IPS DF 4.7 (cell line): ENCODE results near the gene DERL3.

Source experiments
- DNase-seq: peaks from one replicate; pipeline ENCODE4 v3.0.0-alpha.2; 2013; ENCODE audit warnings: low spot score; ENCODE audit errors: extremely low read depth

The DERL3 gene

DNA sequence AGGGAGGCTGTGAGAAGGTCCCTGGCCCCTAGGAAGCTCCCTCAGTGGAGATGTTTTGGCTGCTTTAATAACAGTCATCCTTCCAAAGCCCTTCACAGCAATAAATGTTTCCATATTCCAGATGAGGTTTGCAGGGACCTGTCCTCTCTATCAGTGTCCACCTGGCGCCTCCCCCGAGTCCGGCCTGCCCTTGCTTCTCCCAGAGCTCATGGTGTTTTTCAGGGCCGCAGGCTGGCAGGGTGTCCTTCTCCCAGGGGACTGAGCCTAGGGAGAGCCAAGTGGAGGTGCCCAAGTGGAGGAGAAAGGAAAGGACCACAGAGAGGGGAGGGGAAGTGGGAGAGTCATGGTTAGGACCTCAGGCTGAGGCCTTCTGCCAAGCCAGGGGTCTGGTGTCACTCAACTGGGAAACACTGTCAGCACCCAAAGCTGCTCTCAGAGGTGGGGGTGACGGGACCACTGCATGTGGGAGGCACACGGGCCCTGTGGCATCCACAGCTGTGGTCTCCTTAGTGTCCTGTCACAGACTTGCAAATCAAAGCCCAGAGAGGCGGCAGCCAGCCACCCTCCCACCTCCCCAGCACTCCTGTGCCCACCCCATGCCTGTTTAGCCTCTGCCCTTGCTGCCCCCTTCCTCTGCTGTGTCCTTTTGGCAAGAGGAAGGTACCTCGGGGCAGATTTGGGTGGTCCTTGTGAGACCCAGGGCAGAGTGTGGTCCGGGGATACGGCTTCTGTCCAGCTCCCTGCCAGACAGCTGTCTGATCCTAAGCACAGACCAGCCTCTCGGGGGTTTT lies 6.4 kb downstream of the DERL3 start:
- no peak for DNase-seq

DNA sequence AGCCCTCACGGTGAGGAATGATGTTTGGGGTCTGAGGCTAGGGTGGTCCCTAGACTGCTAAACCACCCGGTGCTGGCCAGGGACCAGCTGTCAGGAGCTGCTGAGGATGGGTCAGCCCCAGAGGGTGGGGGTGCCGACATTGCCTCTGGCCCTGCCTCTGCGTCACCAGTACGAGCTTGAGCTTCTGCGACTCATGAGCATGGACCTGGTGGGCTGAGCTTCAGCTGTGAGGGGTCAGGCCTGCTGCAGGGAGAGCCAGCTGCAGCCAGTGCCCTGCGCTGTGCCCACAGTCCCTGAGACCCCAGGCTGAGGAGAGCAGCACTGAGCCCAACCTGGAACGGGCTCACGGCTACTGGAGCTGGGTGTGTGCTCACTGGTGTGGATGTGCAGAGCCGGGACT lies 7.0 kb downstream of the DERL3 start:
- DNase-seq = no peak

- no peak for DNase-seq
Measured at GRCh38 chr22:23831261-23831660, 7.5 kb downstream of the DERL3 start.

DNA sequence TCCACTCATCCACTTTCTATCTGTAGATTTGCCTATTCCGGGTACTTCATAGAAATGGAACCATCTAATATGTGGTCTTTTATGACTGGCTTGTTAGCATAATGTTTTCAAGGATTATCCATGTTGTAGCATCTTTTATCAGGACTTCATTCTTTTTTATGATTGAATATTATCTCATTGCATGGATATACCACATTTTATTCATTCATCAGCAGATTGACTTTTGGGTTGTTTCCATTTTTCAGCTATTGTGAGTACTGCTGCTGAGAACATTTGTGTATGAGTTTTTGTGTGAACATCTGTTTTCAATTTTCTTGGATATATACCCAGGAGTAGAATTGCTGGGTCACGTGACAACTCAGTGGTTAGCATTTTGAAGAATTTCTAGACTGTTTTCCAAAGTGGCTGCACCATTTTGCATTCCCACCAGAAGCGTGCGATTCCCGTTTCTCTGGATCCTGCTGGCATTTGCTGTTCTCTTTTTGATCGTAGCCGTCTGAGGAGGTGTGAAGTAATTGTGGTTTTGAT lies 8.9 kb downstream of the DERL3 start:
- DNase-seq = no peak

DNA sequence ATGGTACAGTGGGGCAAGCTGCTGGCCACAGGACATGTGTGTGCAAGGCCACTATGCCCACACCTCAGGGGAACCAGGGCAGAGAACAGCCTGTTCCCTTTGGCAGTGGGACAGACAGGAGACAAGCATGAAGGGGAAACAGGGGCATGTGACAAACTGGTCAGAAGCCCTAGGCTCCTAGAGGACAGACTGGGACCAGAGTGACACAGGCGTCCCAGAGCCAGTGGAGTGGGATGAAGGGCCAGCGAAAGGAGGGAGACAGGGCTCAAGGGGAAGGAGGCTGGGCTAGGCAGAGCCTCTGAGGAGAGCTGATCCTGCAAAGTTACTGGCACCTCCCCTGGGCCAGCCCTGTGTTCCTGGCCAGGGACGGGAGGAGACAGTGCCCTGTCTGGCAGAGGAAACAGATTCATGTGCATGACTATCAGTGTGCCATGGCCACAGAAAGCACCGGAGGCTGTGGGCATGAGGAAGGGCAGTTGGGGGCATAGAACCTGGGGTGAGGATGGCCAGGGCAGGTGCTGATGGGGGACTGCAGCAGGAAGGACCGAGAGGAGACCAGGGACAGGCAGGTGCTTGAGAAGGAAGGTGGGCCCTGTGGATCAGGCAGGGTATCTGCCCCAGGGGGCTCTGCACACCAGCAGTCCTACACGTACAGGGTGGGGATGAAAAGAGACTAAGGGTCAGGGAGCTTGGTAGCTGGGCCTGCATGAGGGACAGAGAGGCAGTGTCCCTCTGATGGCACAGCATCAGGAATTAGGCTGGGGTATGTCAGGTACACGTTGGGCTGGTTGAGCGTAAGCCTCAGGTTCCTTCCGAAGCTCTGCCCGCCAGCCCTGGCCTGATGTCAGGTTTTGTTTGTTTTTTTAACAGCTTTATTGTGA lies 9.8 kb downstream of the DERL3 start:
- no peak for DNase-seq

- DNase-seq = no peak
Measured at GRCh38 chr22:23827351-23827995, 11.3 kb downstream of the DERL3 start.

DNA sequence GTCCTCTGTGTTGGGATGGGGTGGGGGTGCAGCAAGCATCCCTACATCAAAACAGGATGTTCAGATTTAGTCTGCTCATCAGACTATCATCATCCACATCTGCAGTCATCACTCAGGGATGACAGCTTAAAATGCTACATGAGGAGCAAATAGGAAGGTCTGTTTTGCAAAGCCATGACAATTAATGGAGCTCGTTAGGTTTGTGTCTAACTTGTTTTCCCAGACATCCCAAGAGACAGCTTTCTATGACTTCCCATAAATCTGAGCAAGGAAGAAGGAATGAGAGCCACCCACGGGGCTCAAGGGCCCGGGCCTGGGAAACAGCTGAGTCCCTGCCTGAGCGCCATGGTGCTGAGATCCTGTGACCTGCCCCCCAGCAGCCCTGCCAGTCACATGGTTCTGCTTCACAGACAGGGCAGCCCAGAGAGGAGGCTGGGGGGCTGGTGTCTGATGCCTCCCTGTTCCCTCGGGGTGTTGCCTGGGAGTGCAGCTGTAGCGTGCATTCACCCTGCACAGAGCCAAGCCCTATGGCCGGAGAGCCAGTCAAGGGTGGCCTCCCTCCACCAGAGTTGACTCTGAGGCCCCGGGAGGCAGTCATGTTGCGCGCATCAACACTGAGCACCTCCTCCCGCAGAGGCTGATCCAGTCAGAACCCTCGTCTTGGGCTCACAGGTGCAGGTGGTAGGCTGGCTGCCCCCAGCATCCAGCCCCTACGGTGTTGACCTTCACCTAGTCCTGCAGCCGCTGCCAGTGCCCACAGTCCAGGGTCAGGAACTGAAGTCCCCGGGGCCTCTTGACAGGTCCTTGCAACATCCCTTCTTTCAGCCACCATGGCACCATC lies 12.1 kb downstream of the DERL3 start:
- DNase-seq = no peak

DNA sequence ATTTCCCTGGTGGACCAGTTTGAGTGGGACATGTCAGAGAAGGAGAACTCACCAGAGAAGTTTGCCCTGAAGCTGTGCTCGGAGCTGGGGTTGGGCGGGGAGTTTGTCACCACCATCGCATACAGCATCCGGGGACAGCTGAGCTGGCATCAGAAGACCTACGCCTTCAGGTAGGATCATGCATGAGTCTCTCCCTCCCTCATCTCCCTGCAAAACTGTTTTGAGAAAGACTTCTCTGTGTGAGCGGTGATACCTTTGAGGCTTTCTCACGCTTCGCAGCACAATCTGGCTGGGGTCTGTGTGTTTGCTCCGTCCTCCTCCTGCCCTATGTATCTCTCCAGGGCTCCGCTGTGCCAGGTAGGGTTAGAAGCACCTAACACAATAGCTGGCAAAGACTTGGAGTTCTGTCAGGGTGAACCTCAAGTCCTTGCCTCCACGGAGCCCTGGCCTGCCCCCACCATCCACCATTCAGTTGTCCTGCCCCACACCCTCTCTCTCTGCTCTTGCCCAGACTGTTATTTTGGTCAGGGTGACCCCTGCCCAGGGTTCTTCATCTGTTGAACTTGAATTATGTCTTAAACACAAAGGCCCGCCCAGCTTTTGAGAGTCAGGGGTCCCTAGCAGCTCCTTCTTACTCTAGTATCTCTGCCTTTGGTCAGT lies 13.4 kb downstream of the DERL3 start:
- no peak for DNase-seq

DNA sequence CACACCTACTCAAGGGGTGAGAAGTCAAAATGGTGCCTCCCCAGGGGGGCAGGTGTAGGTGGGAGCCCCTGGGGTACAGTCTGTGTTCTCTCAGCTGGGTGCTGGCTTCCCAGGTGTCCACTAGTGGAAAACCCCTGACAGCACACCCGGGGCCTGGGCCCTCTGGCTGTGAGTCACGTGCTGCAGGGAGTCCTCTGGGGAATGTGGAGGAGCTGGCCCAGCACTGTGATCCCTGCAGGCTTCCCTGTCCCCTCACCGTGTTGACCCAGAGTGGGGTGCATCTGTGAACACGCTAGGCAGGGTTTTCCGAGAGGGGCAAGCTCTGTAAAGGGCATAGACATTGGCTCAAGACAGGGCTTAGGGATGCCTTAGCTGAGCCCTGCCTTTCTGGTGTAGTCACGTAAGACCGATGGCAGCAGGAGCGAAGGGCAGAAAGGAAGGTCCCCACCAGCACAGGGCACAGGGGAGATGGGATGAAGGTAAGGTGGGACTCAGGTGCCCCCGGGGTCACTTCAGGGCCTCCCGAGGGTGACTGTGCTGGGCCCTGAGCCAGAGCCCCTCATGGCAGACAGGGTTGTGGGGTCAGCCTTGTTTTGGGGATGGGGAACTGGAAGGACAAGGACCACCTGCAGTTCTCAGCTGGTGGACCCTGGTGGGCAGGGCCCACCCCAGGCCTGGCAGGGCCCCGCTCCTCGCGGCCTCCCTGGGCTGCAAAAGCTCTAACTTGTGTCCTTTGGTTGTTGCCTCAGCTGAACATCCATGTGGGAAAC lies 14.1 kb downstream of the DERL3 start:
- no peak for DNase-seq

DNA sequence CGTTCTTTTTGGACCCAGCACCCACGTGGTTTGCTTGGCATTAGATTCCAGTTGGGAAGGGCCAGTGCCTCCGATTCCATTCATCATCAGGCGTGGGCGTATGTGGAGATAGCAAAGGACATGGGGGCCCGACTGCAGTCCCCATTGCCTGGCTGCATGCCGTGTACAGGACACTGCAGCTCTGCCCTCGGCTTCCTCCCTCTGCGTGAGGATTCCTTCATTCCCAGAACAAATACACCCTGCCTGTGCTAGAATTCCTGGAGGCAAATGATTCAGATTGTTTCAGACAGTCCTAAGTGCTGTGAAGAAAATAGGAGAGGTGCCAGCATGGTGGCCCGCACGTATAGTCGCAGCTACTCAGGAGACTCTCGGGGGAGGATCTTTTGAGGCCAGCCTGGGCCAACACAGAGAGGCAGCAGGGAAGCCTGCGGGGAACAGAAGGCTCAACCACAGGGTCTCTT lies 15.4 kb downstream of the DERL3 start:
- no peak for DNase-seq

DNA sequence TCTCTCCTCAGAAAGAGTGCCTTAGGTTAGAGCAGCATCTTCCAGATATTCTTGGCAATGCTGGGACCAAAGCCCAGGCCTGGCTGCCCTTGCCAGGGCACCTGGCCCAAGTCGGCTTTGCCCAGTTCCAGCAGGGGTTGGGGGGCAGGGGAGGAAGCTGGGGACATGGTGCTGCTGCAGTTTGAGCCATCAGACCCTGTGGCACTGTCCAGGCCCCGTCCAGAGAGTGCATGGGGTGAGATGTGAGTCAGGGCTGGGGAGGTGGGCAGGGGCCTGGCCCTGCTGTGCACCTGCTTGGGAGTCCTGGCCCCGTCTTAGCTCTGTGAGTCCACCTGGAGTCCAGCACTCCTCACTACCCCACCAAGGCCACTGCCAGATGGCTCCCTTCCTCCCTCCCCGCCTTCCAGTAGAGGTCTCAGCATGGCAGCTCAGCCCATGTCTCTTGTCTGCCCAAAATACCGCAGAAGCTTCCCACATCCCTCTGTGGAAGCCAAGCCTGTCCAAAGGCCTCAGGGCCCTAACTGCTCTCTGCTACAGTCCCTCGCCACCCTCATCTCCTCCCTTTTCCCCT lies 16.6 kb downstream of the DERL3 start:
- no peak for DNase-seq

GRCh38 chr22:23820748-23821211 lies 18.0 kb downstream of the DERL3 start:
- DNase-seq = no peak

GRCh38 chr22:23818541-23818940 lies 20.3 kb downstream of the DERL3 start:
- no peak for DNase-seq

GRCh38 chr22:23817146-23817545 lies 21.7 kb downstream of the DERL3 start:
- no peak for DNase-seq

GRCh38 chr22:23816156-23816976 lies 22.4 kb downstream of the DERL3 start:
- DNase-seq = no peak

- no peak for DNase-seq
Measured at GRCh38 chr22:23815541-23816155, 23.2 kb downstream of the DERL3 start.

GRCh38 chr22:23812378-23812777 lies 26.4 kb downstream of the DERL3 start:
- no peak for DNase-seq

DNA sequence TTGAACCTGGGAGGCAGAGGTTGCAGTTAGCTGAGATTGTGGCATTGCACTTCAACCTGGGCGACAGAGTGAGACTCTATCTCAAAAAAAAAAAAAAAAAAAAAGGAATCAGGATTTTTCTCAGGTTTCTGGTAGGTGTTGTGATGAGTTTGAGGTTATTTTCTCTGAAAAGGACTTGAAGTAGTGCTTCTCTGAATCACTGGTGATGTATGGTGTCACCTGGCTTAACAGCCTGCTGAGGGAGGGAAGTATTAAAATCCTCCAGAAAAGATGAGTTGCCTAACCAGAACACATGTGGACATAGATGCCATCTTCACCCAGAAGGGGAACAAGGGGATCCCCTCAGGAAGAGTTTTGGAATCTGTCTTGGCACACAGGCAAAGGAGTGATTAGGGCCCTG lies 32.0 kb downstream of the DERL3 start:
- DNase-seq = no peak
